ENCODE data around the gene CFAP20. TPM values are rescaled to one million over a fixed set of nuclear protein-coding genes. Genes with fewer than 3 reads are reported as not detected.

Gene CFAP20
- total and polyA plus RNA-seq, 2 of the 13 experiments (the other 11 are each of a cell fraction or from before 2014, with no cell fraction given) = 73.1 to 87.4 TPM

GRCh38 chr16:58084635-58085034, 44.5 kb downstream of the CFAP20 start:
- ATAC-seq = no peak
- in situ Hi-C loops (cut with HindIII; ENCODE audit: extremely low pct_ligation_motif_present, low pct_unique_long_range_greater_than_20kb) = no loop called here

More at GRCh38 chr16:58084635-58085034, 44.5 kb downstream of the CFAP20 start:
- Histone ChIP-seq H3K36me3 (replicated peaks in 1 of 2; ENCODE audit: control insufficient read depth in 1 of 2, insufficient read depth in 2 of 2, low read length in 2 of 2) (no peaks in the 10 kb centered on the region), H3K27ac (ENCODE audit: extremely low read length, insufficient read depth, low read length) (no peak overlapping the region), H3K4me2 (ENCODE audit: low read depth, low read length) (no peak overlapping the region), H2AFZ (ENCODE audit: low read length) (no peak overlapping the region), H3K4me3 (replicated peaks in 1 of 3; ENCODE audit: insufficient read depth in 1 of 3, low read depth in 2 of 3, low read length in 3 of 3) (no peak overlapping the region), H4K20me1 (ENCODE audit: insufficient read depth, low read length) (no peaks in the 10 kb centered on the region), H3K27me3 (ENCODE audit: control insufficient read depth in 1 of 2, insufficient read depth in 2 of 2, low read length in 2 of 2) (peaks cover 3 to 6% of the 10 kb centered on the region in 2 experiments; a peak in 2 of 5 replicates), H3K9ac (ENCODE audit: insufficient read depth, low read depth, low read length) (no peak overlapping the region), H3K9me3 (ENCODE audit: low read length) (no peaks in the 10 kb centered on the region), H3K4me1 (ENCODE audit: insufficient read depth, low read length) (no peaks in the 10 kb centered on the region), H3K79me2 (ENCODE audit: insufficient read depth, low read length) (no peaks in the 10 kb centered on the region)
- no TSS peak for BruUV-seq (replicated peaks)
- 59% methylated on average over 6 of the region's 6 CpGs for whole genome bisulfite sequencing (ENCODE audit: low lambda C conversion rate)
- TF ChIP-seq ZC3H4 (CRISPR knock-in tag; IDR thresholded peaks at IDR 0.05; ENCODE audit: borderline replicate concordance) = no peak
- TF ChIP-seq TEAD3 (CRISPR knock-in tag; optimal IDR thresholded peaks at IDR 0.05; ENCODE audit: borderline replicate concordance) = no peak
- TF ChIP-seq FOXP4 (CRISPR knock-in tag; IDR thresholded peaks at IDR 0.05) = no peak
- TF ChIP-seq PRDM4 (CRISPR knock-in tag; IDR thresholded peaks at IDR 0.05; ENCODE audit: borderline replicate concordance) = no peak
- TF ChIP-seq ZBTB20 (CRISPR knock-in tag; IDR thresholded peaks at IDR 0.05; ENCODE audit: borderline replicate concordance, low read depth) = no peak
- no peak for TF ChIP-seq RXRA (CRISPR knock-in tag; IDR thresholded peaks at IDR 0.05)
- TF ChIP-seq FOXO1 (CRISPR knock-in tag; IDR thresholded peaks at IDR 0.05) = no peak
- TF ChIP-seq ZXDC (CRISPR knock-in tag; IDR thresholded peaks at IDR 0.05) = no peak
- no peak for TF ChIP-seq CEBPB (IDR thresholded peaks at IDR 0.05; ENCODE audit: borderline replicate concordance, low read depth, low read length)
- no peak for TF ChIP-seq MTA1 (CRISPR knock-in tag; IDR thresholded peaks at IDR 0.05; ENCODE audit: borderline replicate concordance)
- no peak for TF ChIP-seq CBX5 (CRISPR knock-in tag; IDR thresholded peaks at IDR 0.05; ENCODE audit: borderline replicate concordance)
- no peak for TF ChIP-seq ZNF619 (CRISPR knock-in tag; IDR thresholded peaks at IDR 0.05)
- FAIRE-seq = no peak
- no peak for DNase-seq (ENCODE audit: low spot score)
- POLR2A ChIA-PET = no interaction called here
- CTCF ChIA-PET (ENCODE audit: low intra/inter-chr PET ratio, low total read pairs) = no interaction called here
- intact Hi-C loops (cut with micrococcal nuclease; ENCODE audit: unreplicated experiment) = no loop called here

All from HepG2 (cell line).